ENCODE data around the gene SIRPG.
"Not testable (repeated sequence)": the region's sequence is repeated elsewhere in the genome, so short reads cannot be mapped to it uniquely, and the experiment has no call there.

The SIRPG gene

GRCh38 chr20:1657556-1658334 lies at the start of gene SIRPG:
TSS of gene SIRPG (minus strand) at chr20:1657779. CDS start at chr20:1657714, 65 bp downstream.
- DNase-seq, result no peak

- DNase-seq, result not testable (repeated sequence)
These were observed 49.3 kb upstream of the SIRPG start for GRCh38 chr20:1706887-1707286.

GRCh38 chr20:1706079-1706478 lies 48.5 kb upstream of the SIRPG start:
- DNase-seq, result no peak

- no peak for DNase-seq
These were observed 45.3 kb upstream of the SIRPG start for GRCh38 chr20:1702855-1703254.

GRCh38 chr20:1702328-1702727 lies 44.7 kb upstream of the SIRPG start:
- peak; percentile 38 for DNase-seq

- no peak for DNase-seq
These were observed 43.4 kb upstream of the SIRPG start for GRCh38 chr20:1700990-1701389.

- DNase-seq, result no peak
These were observed 40.0 kb upstream of the SIRPG start for GRCh38 chr20:1697592-1697991.

GRCh38 chr20:1696521-1697209 lies 39.1 kb upstream of the SIRPG start:
- no peak for DNase-seq

- DNase-seq, result no peak
These were observed 37.1 kb upstream of the SIRPG start for GRCh38 chr20:1694672-1695071.

- no peak for DNase-seq
These were observed 35.8 kb upstream of the SIRPG start for GRCh38 chr20:1693427-1693826.

- no peak for DNase-seq
These were observed 32.1 kb upstream of the SIRPG start for GRCh38 chr20:1689721-1690120.

GRCh38 chr20:1688886-1689538 lies 31.4 kb upstream of the SIRPG start:
- no peak for DNase-seq

- no peak for DNase-seq
These were observed 29.5 kb upstream of the SIRPG start for GRCh38 chr20:1687053-1687452.

- DNase-seq, result no peak
These were observed 28.7 kb upstream of the SIRPG start for GRCh38 chr20:1686151-1686748.

GRCh38 chr20:1685304-1686052 lies 27.9 kb upstream of the SIRPG start:
- no peak for DNase-seq

- DNase-seq, result no peak
These were observed 27.3 kb upstream of the SIRPG start for GRCh38 chr20:1684872-1685271.

- DNase-seq, result no peak
These were observed 19.1 kb upstream of the SIRPG start for GRCh38 chr20:1676650-1677049.

GRCh38 chr20:1674990-1675780 lies 17.6 kb upstream of the SIRPG start:
- DNase-seq, result no peak

GRCh38 chr20:1674361-1674760 lies 16.8 kb upstream of the SIRPG start:
- DNase-seq, result no peak

GRCh38 chr20:1673424-1673823 lies 15.8 kb upstream of the SIRPG start:
- DNase-seq, result no peak

GRCh38 chr20:1672728-1673127 lies 15.1 kb upstream of the SIRPG start:
- DNase-seq, result no peak
